ENCODE measurements around the gene SPARCL1.
"Not testable (repeated sequence)": the region's sequence is repeated elsewhere in the genome, so short reads cannot be mapped to it uniquely, and the experiment has no call there.

The SPARCL1 gene

GRCh38 chr4:87529187-87529586 lies at the start of gene SPARCL1:
SPARCL1 (minus strand) TSS chr4:87529376; CDS start chr4:87499574, 29,802 bp downstream.
- no peak for DNase-seq

- DNase-seq: no peak
These were observed 46.8 kb upstream of the SPARCL1 start for GRCh38 chr4:87575983-87576382.

GRCh38 chr4:87575408-87575807 lies 46.2 kb upstream of the SPARCL1 start:
- no peak for DNase-seq

GRCh38 chr4:87574996-87575395 lies 45.8 kb upstream of the SPARCL1 start:
- no peak for DNase-seq

GRCh38 chr4:87574376-87574775 lies 45.2 kb upstream of the SPARCL1 start:
- not testable (repeated sequence) for DNase-seq

- no peak for DNase-seq
These were observed 41.2 kb upstream of the SPARCL1 start for GRCh38 chr4:87570290-87570805.

- no peak for DNase-seq
These were observed 38.0 kb upstream of the SPARCL1 start for GRCh38 chr4:87567191-87567590.

GRCh38 chr4:87566276-87566675 lies 37.1 kb upstream of the SPARCL1 start:
- DNase-seq: peak; percentile 23

- DNase-seq: no peak
These were observed 36.6 kb upstream of the SPARCL1 start for GRCh38 chr4:87565746-87566145.

GRCh38 chr4:87560802-87561201 lies 31.6 kb upstream of the SPARCL1 start:
- DNase-seq: no peak

- DNase-seq: peak; percentile 75
These were observed 30.1 kb upstream of the SPARCL1 start for GRCh38 chr4:87559090-87559837.

GRCh38 chr4:87557348-87557747 lies 28.2 kb upstream of the SPARCL1 start:
- DNase-seq: no peak

- no peak for DNase-seq
These were observed 26.8 kb upstream of the SPARCL1 start for GRCh38 chr4:87555773-87556619.

- no peak for DNase-seq
These were observed 24.0 kb upstream of the SPARCL1 start for GRCh38 chr4:87553182-87553581.

- DNase-seq: no peak
These were observed 22.2 kb upstream of the SPARCL1 start for GRCh38 chr4:87551361-87551760.

- DNase-seq: no peak
These were observed 18.0 kb upstream of the SPARCL1 start for GRCh38 chr4:87547016-87547708.

GRCh38 chr4:87545052-87545451 lies 15.9 kb upstream of the SPARCL1 start:
- DNase-seq: no peak

- no peak for DNase-seq
These were observed 14.8 kb upstream of the SPARCL1 start for GRCh38 chr4:87543835-87544461.

- DNase-seq: no peak
These were observed 13.6 kb upstream of the SPARCL1 start for GRCh38 chr4:87542734-87543312.

- DNase-seq: no peak
These were observed 13.0 kb upstream of the SPARCL1 start for GRCh38 chr4:87541956-87542709.

- DNase-seq: no peak
These were observed 12.3 kb upstream of the SPARCL1 start for GRCh38 chr4:87541521-87541920.
